Mesenchymal stem cell (in vitro differentiated cells and primary cell): ENCODE measurements around the gene DGCR6L. TPM values are rescaled to one million over a fixed set of nuclear protein-coding genes. Genes with fewer than 3 reads are reported as not detected.
A peak's percentile ranks its signal among the peaks of the same experiment; 100 is the strongest.
"Not testable (repeated sequence)": the region's sequence is repeated elsewhere in the genome, so short reads cannot be mapped to it uniquely, and the experiment has no call there.

Experiments used
- DNase-seq: peaks from one replicate; pipeline ENCODE4 v3.0.0-alpha.2; 2013
- H2AFZ ChIP-seq: one replicate; pipeline ENCODE4 v1.6.1; 2013; ENCODE audit warnings: low read depth, mild to moderate bottlenecking, control low read depth, inconsistent platforms, low read length, moderate library complexity
- H2AK5ac ChIP-seq: 2 replicates; pipeline ENCODE4 v1.6.1; 2013; ENCODE audit warnings: low read length, moderate library complexity, mild to moderate bottlenecking, inconsistent platforms; ENCODE audit not compliant: severe bottlenecking
- H2BK120ac ChIP-seq: one replicate; pipeline ENCODE4 v1.6.1; 2013; ENCODE audit warnings: low read depth, mild to moderate bottlenecking, inconsistent platforms, low read length, moderate library complexity
- H2BK12ac ChIP-seq, 2 experiments: one replicate each; pipeline ENCODE4 v1.6.1; 2013; ENCODE audit warnings: inconsistent platforms in 2 of 2, low read length in 2 of 2, mild to moderate bottlenecking in 2 of 2, moderate library complexity in 2 of 2, control low read depth in 1 of 2
- H2BK15ac ChIP-seq: one replicate; pipeline ENCODE4 v1.6.1; 2013; ENCODE audit warnings: mild to moderate bottlenecking, low read depth, inconsistent platforms; ENCODE audit not compliant: poor library complexity, severe bottlenecking
- H2BK5ac ChIP-seq: 2 replicates; pipeline ENCODE4 v1.6.1; 2013; ENCODE audit warnings: low read depth, mild to moderate bottlenecking, low read length, control low read depth, inconsistent platforms; ENCODE audit not compliant: poor library complexity, severe bottlenecking
- H3K14ac ChIP-seq, 2 experiments: one replicate each; pipeline ENCODE4 v1.6.1; 2013; ENCODE audit warnings: inconsistent platforms in 2 of 2, low read length in 2 of 2, control low read depth in 1 of 2, mild to moderate bottlenecking in 1 of 2, moderate library complexity in 1 of 2
- H3K18ac ChIP-seq, 2 experiments: one replicate each; pipeline ENCODE4 v1.6.1; 2013; ENCODE audit warnings: inconsistent platforms in 2 of 2, low read length in 2 of 2, control low read depth in 1 of 2, low read depth in 1 of 2, mild to moderate bottlenecking in 1 of 2
- H3K23ac ChIP-seq, 2 experiments: one replicate each; pipeline ENCODE4 v1.6.1; 2013; ENCODE audit warnings: inconsistent platforms in 2 of 2, low read length in 2 of 2, mild to moderate bottlenecking in 2 of 2, moderate library complexity in 2 of 2, control low read depth in 1 of 2
- H3K27ac ChIP-seq: 2 replicates; pipeline ENCODE4 v1.5.1; 2013; ENCODE audit warnings: mild to moderate bottlenecking, moderate library complexity, low read length, control low read depth, inconsistent platforms; ENCODE audit not compliant: poor library complexity, severe bottlenecking
- H3K27me3 ChIP-seq, 2 experiments: 2 replicates each; pipeline versions ENCODE4 v1.6.1 to v1.7.0; 2013; ENCODE audit warnings: low read length in 2 of 2, mild to moderate bottlenecking in 2 of 2, moderate library complexity in 2 of 2, control low read depth in 1 of 2, inconsistent platforms in 1 of 2; ENCODE audit not compliant: control insufficient read depth in 1 of 2, insufficient read depth in 1 of 2
- H3K36me3 ChIP-seq, 2 experiments: 2 replicates each; pipeline versions ENCODE4 v1.6.1 to v1.7.0; 2013; ENCODE audit warnings: low read length in 2 of 2, control low read depth in 1 of 2, inconsistent platforms in 1 of 2, low read depth in 1 of 2, mild to moderate bottlenecking in 1 of 2; ENCODE audit not compliant: insufficient read depth in 2 of 2, control insufficient read depth in 1 of 2
- H3K4ac ChIP-seq, 2 experiments: one replicate each; pipeline ENCODE4 v1.6.1; 2013; ENCODE audit warnings: inconsistent platforms in 2 of 2, low read length in 2 of 2, mild to moderate bottlenecking in 2 of 2, moderate library complexity in 2 of 2, control low read depth in 1 of 2, low read depth in 1 of 2
- H3K4me1 ChIP-seq: 2 replicates; pipeline ENCODE4 v1.6.1; 2013; ENCODE audit warnings: low read depth, low read length, control low read depth; ENCODE audit not compliant: control insufficient read depth, insufficient read depth
- H3K4me2 ChIP-seq: 2 replicates; pipeline ENCODE4 v1.6.1; 2013; ENCODE audit warnings: low read length, mild to moderate bottlenecking, inconsistent platforms; ENCODE audit not compliant: poor library complexity, severe bottlenecking
- H3K4me3 ChIP-seq, 2 experiments: 2 replicates each; pipeline versions ENCODE4 v1.5.1 to v1.7.0; 2013; ENCODE audit warnings: low read length in 2 of 2, mild to moderate bottlenecking in 2 of 2, control low read depth in 1 of 2, low read depth in 1 of 2; ENCODE audit not compliant: insufficient read depth in 1 of 2
- H3K79me1 ChIP-seq: replicated peaks from 2 replicates; pipeline ENCODE4 v1.6.1; 2013; ENCODE audit warnings: mild to moderate bottlenecking, control low read depth, low read length, inconsistent platforms; ENCODE audit not compliant: poor library complexity, severe bottlenecking
- H3K9ac ChIP-seq: 2 replicates; pipeline ENCODE4 v1.7.0; 2013; ENCODE audit warnings: mild to moderate bottlenecking, low read length, moderate library complexity
- H3K9me3 ChIP-seq: 2 replicates; pipeline ENCODE4 v1.7.0; 2013; ENCODE audit warnings: mild to moderate bottlenecking, low read length; ENCODE audit not compliant: control insufficient read depth
- H4K8ac ChIP-seq: one replicate; pipeline ENCODE4 v1.6.1; 2013; ENCODE audit warnings: inconsistent platforms, mild to moderate bottlenecking, low read length, moderate library complexity
- H4K91ac ChIP-seq: one replicate; pipeline ENCODE4 v1.6.1; 2013; ENCODE audit warnings: mild to moderate bottlenecking, low read length, inconsistent platforms
- WGBS: methylation state at CpG from one replicate; pipeline ENCODE4 v1.1.7; 2013; ENCODE audit warnings: mixed read lengths; 5-methylcytosine and 5-hydroxymethylcytosine counted together
- polyA plus RNA-seq, 2 experiments: library from polyadenylated mRNA; stranded (reverse); fragments of 200-250 nt; gene quantifications; one replicate each; pipeline ENCODE4 v1.2.3, GENCODE V29; 2013

Gene DGCR6L
- 24.5 TPM for polyA plus RNA-seq (2013, experiment 1 of 2)
- polyA plus RNA-seq (2013, experiment 2 of 2): 24.9 TPM

GRCh38 chr22:20319745-20320658 lies at the start of gene DGCR6L:
Gene DGCR6L (minus strand): TSS chr22:20320060. CDS start chr22:20319988, 72 bp downstream.
- Histone ChIP-seq H3K18ac (peak within 1 kb of the TSS; percentile 94 to 97), H3K4me2 (peak within 1 kb of the TSS; percentile 92), H3K79me1 (peaks cover 44% of the 10 kb centered on the region), H2AK5ac (no peak within 1 kb of the TSS), H3K4me3 (peak within 1 kb of the TSS; percentile 90 to 97), H2AFZ (peak within 1 kb of the TSS; percentile 99), H2BK5ac (no peak within 1 kb of the TSS), H4K8ac (peak within 1 kb of the TSS; percentile 96), H3K14ac (peak within 1 kb of the TSS in 1 of 2 experiments; percentile 99), H2BK12ac (peak within 1 kb of the TSS in 1 of 2 experiments; percentile 84), H2BK15ac (peak within 1 kb of the TSS; percentile 80), H3K9ac (peak within 1 kb of the TSS; percentile 94), H3K4me1 (peaks cover 37% of the 10 kb centered on the region), H3K27me3 (no peaks in the 10 kb centered on the region), H3K4ac (peak within 1 kb of the TSS; percentile 75 to 94), H3K9me3 (no peaks in the 10 kb centered on the region), H3K23ac (peak within 1 kb of the TSS; percentile 34 to 94), H4K91ac (peak within 1 kb of the TSS; percentile 93), H2BK120ac (peak within 1 kb of the TSS; percentile 85), H3K27ac (peak within 1 kb of the TSS; percentile 73), H3K36me3 (peaks cover 0 to 7% of the 10 kb centered on the region in 2 experiments)
- under 1% methylated on average over 97 of the region's 98 CpGs for WGBS
- DNase-seq: peak; percentile 97

- not testable (repeated sequence) for H3K14ac ChIP-seq, H3K9ac ChIP-seq, H3K4me1 ChIP-seq, DNase-seq, H3K4me2 ChIP-seq, H2BK15ac ChIP-seq, H3K18ac ChIP-seq, H2AK5ac ChIP-seq, H2AFZ ChIP-seq, H2BK12ac ChIP-seq, H2BK5ac ChIP-seq, H3K4ac ChIP-seq, H3K79me1 ChIP-seq, H3K27me3 ChIP-seq, H4K8ac ChIP-seq, H3K27ac ChIP-seq, H4K91ac ChIP-seq, H2BK120ac ChIP-seq, H3K23ac ChIP-seq, H3K4me3 ChIP-seq, H3K36me3 ChIP-seq, H3K9me3 ChIP-seq
- 93% methylated on average over 5 of the region's 9 CpGs for WGBS
Measured at GRCh38 chr22:20368875-20369274, 49.0 kb upstream of the DGCR6L start.

GRCh38 chr22:20366841-20367240 lies 47.0 kb upstream of the DGCR6L start:
- not testable (repeated sequence) for H2AK5ac ChIP-seq, H3K36me3 ChIP-seq, H2BK5ac ChIP-seq, H2BK15ac ChIP-seq, DNase-seq, H3K4me1 ChIP-seq, H2BK12ac ChIP-seq, H3K23ac ChIP-seq, H3K27ac ChIP-seq, H3K27me3 ChIP-seq, H3K18ac ChIP-seq, H3K14ac ChIP-seq, H3K4ac ChIP-seq, H3K4me3 ChIP-seq, H4K8ac ChIP-seq, H3K9ac ChIP-seq, H3K79me1 ChIP-seq, H3K9me3 ChIP-seq, H4K91ac ChIP-seq, H2AFZ ChIP-seq, H2BK120ac ChIP-seq, H3K4me2 ChIP-seq
- WGBS: 86% methylated on average over 6 of the region's 9 CpGs
